Panc1 (cell line): ENCODE data around the gene LDB2. TPM values are rescaled to one million over a fixed set of nuclear protein-coding genes. Genes with fewer than 3 reads are reported as not detected.

Experiments
- ATAC-seq: fragments of 200-7000 bp; cut with Tn5 transposase; 2 replicates; pipeline ENCODE4 v1.9.1; 2020; ENCODE audit warnings: mild to moderate bottlenecking, moderate library complexity
- BruUV-seq: library from RNA; stranded (reverse); fragments of 400-500 nt; replicated peaks from 2 replicates; lab custom pipeline; 2021; lab: Mats Ljungman, UMichigan
- CTCF ChIA-PET: fragments of 300-600 bp; sonication (Branson Sonifier 250); formaldehyde crosslinking; loops from one replicate; lab custom pipeline; 2022; ENCODE audit warnings: antibody characterized with exemption; lab: Charles Lee
- POLR2A ChIA-PET: fragments of 300-600 bp; sonication (Branson Sonifier 250); formaldehyde crosslinking; loops from one replicate; lab custom pipeline; 2022; ENCODE audit warnings: antibody characterized with exemption; lab: Charles Lee
- DNase-seq: peaks from one replicate; pipeline ENCODE4 v3.0.0-alpha.2; 2010; ENCODE audit warnings: low read depth, low spot score
- H3K27ac ChIP-seq: 2 replicates; pipeline ENCODE4 v1.5.1; 2011; ENCODE audit warnings: mild to moderate bottlenecking, low read length, inconsistent platforms
- H3K27me3 ChIP-seq: fragments of 200-500 bp; sonication (Bioruptor generic); 2 replicates; pipeline ENCODE4 v1.6.0; 2014; ENCODE audit warnings: low read length, inconsistent platforms; ENCODE audit not compliant: control insufficient read depth, insufficient read depth
- H3K36me3 ChIP-seq: fragments of 200-500 bp; sonication (Bioruptor generic); 2 replicates; pipeline ENCODE4 v1.5.1; 2014; ENCODE audit warnings: inconsistent platforms, mild to moderate bottlenecking, low read length, moderate library complexity; ENCODE audit not compliant: control insufficient read depth, insufficient read depth
- H3K4me1 ChIP-seq: 2 replicates; pipeline ENCODE4 v1.5.1; 2011; ENCODE audit warnings: inconsistent platforms, mild to moderate bottlenecking, low read length, moderate library complexity; ENCODE audit not compliant: control insufficient read depth, insufficient read depth
- H3K4me3 ChIP-seq, 2 experiments: 2 replicates each; pipeline ENCODE4 v1.5.1; 2011 to 2012; ENCODE audit warnings: low read depth in 2 of 2, low read length in 2 of 2, mild to moderate bottlenecking in 2 of 2, inconsistent platforms in 1 of 2, moderate library complexity in 1 of 2
- H3K9me3 ChIP-seq: fragments of 200-500 bp; sonication (Bioruptor generic); 2 replicates; pipeline ENCODE4 v1.5.1; 2014; ENCODE audit warnings: low read depth, mild to moderate bottlenecking, inconsistent platforms, low read length, moderate library complexity; ENCODE audit not compliant: control insufficient read depth, insufficient read depth
- CTCF ChIP-seq: fragments of 450-650 bp; IDR thresholded peaks from 2 replicates; pipeline ENCODE4 v1.5.1; 2017; ENCODE audit warnings: mild to moderate bottlenecking
- POLR2AphosphoS5 ChIP-seq: IDR thresholded peaks from 2 replicates; pipeline ENCODE4 v1.6.1; 2012; ENCODE audit warnings: mild to moderate bottlenecking, low read depth, low read length, moderate library complexity
- REST ChIP-seq, 2 experiments: IDR thresholded peaks; 2 replicates each; pipeline ENCODE4 v1.6.1; 2011 to 2012; ENCODE audit warnings: low read depth in 2 of 2, control low read depth in 1 of 2, low read length in 1 of 2, mild to moderate bottlenecking in 1 of 2, moderate library complexity in 1 of 2; ENCODE audit not compliant: insufficient read depth in 1 of 2
- SIN3A ChIP-seq: IDR thresholded peaks from 2 replicates; pipeline ENCODE4 v1.6.1; 2012; ENCODE audit warnings: low read depth, mild to moderate bottlenecking, low read length, moderate library complexity, borderline replicate concordance; ENCODE audit not compliant: insufficient read depth
- TCF7L2 ChIP-seq: IDR thresholded peaks from 2 replicates; pipeline ENCODE4 v1.6.1; 2011; ENCODE audit warnings: mild to moderate bottlenecking, low read depth, low read length, inconsistent platforms
- in situ Hi-C: cut with HindIII; loops from 2 replicates; pipeline ENCODE4 v1.10.0; 2016; ENCODE audit warnings: low sequenced_read_pairs, low pct_unique_long_range_greater_than_20kb
- intact Hi-C: fragments of 100-400 bp; cut with micrococcal nuclease; formaldehyde crosslinking; loops from one replicate; pipeline ENCODE4 v1.10.0; 2022; ENCODE audit not compliant: unreplicated experiment
- total RNA-seq: library from RNA; stranded (reverse); gene quantifications from one replicate; pipeline ENCODE4 v1.2.1, GENCODE V29; 2021; ENCODE audit not compliant: unreplicated experiment

The LDB2 gene
- total RNA-seq, 1 experiment from 2014 or later = not detected

- no peaks in the 10 kb centered on the region for H3K9me3 ChIP-seq
- in situ Hi-C loops (no loop called here), intact Hi-C loops (no loop called here)
- ChIA-PET POLR2A (no interaction called here), CTCF (no interaction called here)
- ATAC-seq (no peak), DNase-seq (no peak)
- no peak overlapping the region for H3K27ac ChIP-seq
- no peak overlapping the region for H3K4me3 ChIP-seq
- no peaks in the 10 kb centered on the region for H3K4me1 ChIP-seq
- no peaks in the 10 kb centered on the region for H3K27me3 ChIP-seq
- TF ChIP-seq REST (IDR thresholded peaks at IDR 0.05; ENCODE audit: insufficient read depth in 1 of 2, low read depth in 2 of 2, low read length in 1 of 2) (no peak), SIN3A (no peak), CTCF (no peak), TCF7L2 (no peak), POLR2AphosphoS5 (no peak)
- BruUV-seq = no TSS peak
- H3K36me3 ChIP-seq = no peaks in the 10 kb centered on the region
Observed at GRCh38 chr4:16707874-16708273, 190.6 kb downstream of the LDB2 start.

DNA sequence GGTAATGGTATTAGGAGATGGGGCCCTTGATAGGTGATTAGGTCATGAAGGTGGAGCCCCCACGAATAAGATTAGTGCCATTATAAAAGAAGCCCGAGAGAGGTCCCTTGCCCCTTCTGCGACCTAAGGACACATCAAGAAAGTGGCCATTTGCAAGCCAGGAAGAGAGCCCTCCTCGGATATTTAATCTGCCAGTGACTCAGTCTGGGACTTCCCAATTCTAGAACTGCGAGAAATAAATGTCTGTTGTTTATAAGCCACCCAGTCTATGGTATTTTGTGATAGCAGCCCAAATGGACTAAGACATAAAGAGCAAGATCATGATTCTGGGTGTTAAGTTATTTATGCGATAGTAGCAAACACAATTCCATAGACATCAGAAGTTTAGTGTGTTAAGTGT, 192.2 kb downstream of the LDB2 start:
- TF ChIP-seq CTCF (no peak), REST (IDR thresholded peaks at IDR 0.05; ENCODE audit: insufficient read depth in 1 of 2, low read depth in 2 of 2, low read length in 1 of 2) (no peak), POLR2AphosphoS5 (no peak), TCF7L2 (no peak), SIN3A (no peak)

More for the DNA sequence above, 192.2 kb downstream of the LDB2 start:
- in situ Hi-C loops = no loop called here
- ChIA-PET CTCF (no interaction called here), POLR2A (no interaction called here)
- Histone ChIP-seq H3K27me3 (no peaks in the 10 kb centered on the region), H3K4me1 (no peaks in the 10 kb centered on the region), H3K27ac (no peak overlapping the region), H3K9me3 (no peaks in the 10 kb centered on the region), H3K4me3 (no peak overlapping the region), H3K36me3 (no peaks in the 10 kb centered on the region)
- no TSS peak for BruUV-seq
- DNase-seq (no peak), ATAC-seq (no peak)
- intact Hi-C loops = no loop called here
